Measurements from ENCODE around the gene AOAH. TPM values are rescaled to one million over a fixed set of nuclear protein-coding genes. Genes with fewer than 3 reads are reported as not detected.

AOAH gene
- total and polyA plus RNA-seq, 2 of the 13 experiments (the other 11 are each of a cell fraction or from before 2014, with no cell fraction given), result not detected

- Histone ChIP-seq H3K4me3 (replicated peaks in 1 of 3; ENCODE audit: insufficient read depth in 1 of 3, low read depth in 2 of 3, low read length in 3 of 3) (no peak overlapping the region), H3K4me2 (ENCODE audit: low read depth, low read length) (no peak overlapping the region), H2AFZ (ENCODE audit: low read length) (no peak overlapping the region), H3K27ac (ENCODE audit: extremely low read length, insufficient read depth, low read length) (no peak overlapping the region), H4K20me1 (ENCODE audit: insufficient read depth, low read length) (no peaks in the 10 kb centered on the region), H3K36me3 (replicated peaks in 1 of 2; ENCODE audit: control insufficient read depth in 1 of 2, insufficient read depth in 2 of 2, low read length in 2 of 2) (no peaks in the 10 kb centered on the region), H3K79me2 (ENCODE audit: insufficient read depth, low read length) (no peaks in the 10 kb centered on the region), H3K27me3 (ENCODE audit: control insufficient read depth in 1 of 2, insufficient read depth in 2 of 2, low read length in 2 of 2) (no peaks in the 10 kb centered on the region; a peak in 1 of 5 replicates), H3K9me3 (ENCODE audit: low read length) (no peaks in the 10 kb centered on the region), H3K4me1 (ENCODE audit: insufficient read depth, low read length) (no peaks in the 10 kb centered on the region), H3K9ac (ENCODE audit: insufficient read depth, low read depth, low read length) (no peak overlapping the region)
- BruUV-seq (replicated peaks), result no TSS peak
- FAIRE-seq, result no peak
- no peak for ATAC-seq
- POLR2A ChIA-PET, result no interaction called here
- in situ Hi-C loops (cut with HindIII; ENCODE audit: extremely low pct_ligation_motif_present, low pct_unique_long_range_greater_than_20kb), result no loop called here
- WGBS (ENCODE audit: low lambda C conversion rate), result 20% methylated on average over 3 of the region's 3 CpGs
- DNase-seq (ENCODE audit: low spot score), result no peak
- intact Hi-C loops (cut with micrococcal nuclease; ENCODE audit: unreplicated experiment), result no loop called here
- CTCF ChIA-PET (ENCODE audit: low intra/inter-chr PET ratio, low total read pairs), result no interaction called here
- TF ChIP-seq IKZF5 (CRISPR knock-in tag; IDR thresholded peaks at IDR 0.05) (no peak), ASH2L (IDR thresholded peaks at IDR 0.05; ENCODE audit: insufficient read length, low read depth, low read length) (no peak), TCF7 (IDR thresholded peaks at IDR 0.05; ENCODE audit: low read depth) (no peak), ZNF317 (CRISPR knock-in tag; IDR thresholded peaks at IDR 0.05) (no peak), ZNF513 (CRISPR knock-in tag; conservative IDR thresholded peaks at IDR 0.05) (no peak), BORCS8-MEF2B (CRISPR knock-in tag; IDR thresholded peaks at IDR 0.05) (no peak), POGK (CRISPR knock-in tag; conservative IDR thresholded peaks at IDR 0.05) (no peak), GLMP (CRISPR knock-in tag; IDR thresholded peaks at IDR 0.05; ENCODE audit: borderline replicate concordance) (no peak), JDP2 (CRISPR knock-in tag; IDR thresholded peaks at IDR 0.05; ENCODE audit: borderline replicate concordance) (no peak), NCOA2 (CRISPR knock-in tag; IDR thresholded peaks at IDR 0.05) (no peak), MAFG (CRISPR knock-in tag; IDR thresholded peaks at IDR 0.05) (no peak), KLF6 (CRISPR knock-in tag; IDR thresholded peaks at IDR 0.05) (no peak), ZNF687 (CRISPR knock-in tag; IDR thresholded peaks at IDR 0.05) (no peak), MAZ (IDR thresholded peaks at IDR 0.05; ENCODE audit: borderline replicate concordance, low read depth, low read length) (no peak), MAZ (CRISPR knock-in tag; IDR thresholded peaks at IDR 0.05; ENCODE audit: low read depth) (no peak), ZNF496 (CRISPR knock-in tag; IDR thresholded peaks at IDR 0.05; ENCODE audit: insufficient replicate concordance) (no peak)
Measured at GRCh38 chr7:36739351-36739750, 15.1 kb upstream of the AOAH start.

Measured in HepG2 (cell line).